NOMO-1 treated with DMSO at 0.1 percent for 48 hours (cell line): ENCODE data around the gene PRDX3.
"Not testable (repeated sequence)": the region's sequence is repeated elsewhere in the genome, so short reads cannot be mapped to it uniquely, and the experiment has no call there.

ENCODE experiments used
- DNase-seq: peaks from one replicate; lab custom pipeline; 2025; ENCODE audit not compliant: unreplicated experiment; lab: John Stamatoyannopoulos, UW

The PRDX3 gene

DNA sequence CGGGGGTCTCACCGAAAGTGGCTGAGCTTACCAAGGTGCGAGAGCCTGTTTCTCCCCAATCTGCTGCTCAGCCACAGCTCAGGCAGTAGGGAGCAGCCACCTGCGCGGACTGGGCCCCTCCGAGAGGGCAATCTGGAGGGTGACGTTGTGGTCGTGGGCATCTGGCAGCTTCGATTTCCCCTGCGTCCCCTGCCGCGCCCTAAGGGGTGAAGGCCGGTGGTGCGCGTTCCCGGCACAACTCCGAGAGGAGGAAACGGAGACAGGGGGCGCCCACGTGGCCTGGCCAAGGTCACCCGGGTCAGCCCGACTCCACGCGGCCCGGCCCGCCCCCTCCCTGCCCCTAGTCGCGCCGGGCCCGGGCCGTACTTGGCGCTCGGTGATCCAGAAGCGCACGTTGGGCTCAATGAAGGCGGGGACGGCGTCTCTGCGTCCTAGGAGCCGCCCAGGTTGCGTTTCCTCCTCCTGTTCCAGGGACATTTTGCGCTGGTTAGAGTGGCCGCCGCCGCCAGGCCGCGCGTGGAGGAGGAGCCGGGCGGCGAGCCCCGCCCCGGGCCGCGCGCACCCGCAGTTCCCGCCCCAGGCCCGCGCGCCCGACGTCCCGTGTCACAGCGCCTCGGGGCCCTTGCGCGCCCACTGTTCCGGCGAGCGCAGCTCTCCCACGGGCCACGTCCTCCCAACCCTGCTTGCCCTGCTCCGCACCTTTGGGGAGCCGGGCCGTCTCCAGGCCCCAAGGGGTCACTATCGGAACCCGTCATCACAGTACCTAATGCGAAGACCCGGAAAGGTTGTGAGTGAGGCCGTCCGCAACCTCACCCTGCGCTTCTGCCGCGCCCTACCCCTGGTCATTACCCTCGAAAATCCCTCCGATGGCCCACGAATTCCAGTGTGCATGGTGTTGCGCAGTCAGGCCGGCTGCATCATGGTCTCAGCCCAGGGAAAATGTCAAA is 13.2 kb downstream of the PRDX3 start, which contains the start of gene SFXN4:
SFXN4 (minus strand) TSS at position 544 of the 947 bp plus-strand sequence; CDS start at position 477, 67 bp downstream.
- DNase-seq: peak; percentile 82

DNA sequence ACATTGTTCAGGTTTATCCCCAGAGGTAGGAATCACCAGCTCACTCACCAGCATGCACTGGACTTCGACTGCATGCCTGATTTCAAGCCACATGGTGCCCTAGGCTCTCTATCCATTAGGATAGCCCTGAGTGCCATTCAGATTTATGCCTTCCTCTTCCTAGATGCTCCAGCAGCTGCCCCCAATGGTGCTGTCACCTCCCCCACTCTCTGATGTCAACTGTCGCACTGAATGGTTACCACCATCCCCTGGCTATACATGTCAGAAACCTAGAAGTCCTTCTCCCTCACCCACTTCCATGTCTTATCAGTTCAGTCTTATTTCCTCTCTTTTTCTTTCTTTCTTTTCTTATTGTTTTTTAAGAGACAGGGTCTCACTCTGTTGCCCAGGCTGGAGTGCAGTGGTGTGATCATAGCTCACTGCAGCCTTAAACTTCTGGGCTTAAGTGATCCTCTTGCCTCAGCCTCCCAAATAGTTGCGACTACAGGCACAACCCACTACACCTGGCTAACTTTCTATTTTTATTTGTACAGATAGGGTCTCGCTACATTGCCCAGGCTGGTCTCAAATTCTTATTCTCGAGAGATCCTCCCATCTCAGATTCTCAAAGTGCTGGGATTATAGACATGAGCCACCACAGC is 16.0 kb downstream of the PRDX3 start:
- DNase-seq: no peak

DNA sequence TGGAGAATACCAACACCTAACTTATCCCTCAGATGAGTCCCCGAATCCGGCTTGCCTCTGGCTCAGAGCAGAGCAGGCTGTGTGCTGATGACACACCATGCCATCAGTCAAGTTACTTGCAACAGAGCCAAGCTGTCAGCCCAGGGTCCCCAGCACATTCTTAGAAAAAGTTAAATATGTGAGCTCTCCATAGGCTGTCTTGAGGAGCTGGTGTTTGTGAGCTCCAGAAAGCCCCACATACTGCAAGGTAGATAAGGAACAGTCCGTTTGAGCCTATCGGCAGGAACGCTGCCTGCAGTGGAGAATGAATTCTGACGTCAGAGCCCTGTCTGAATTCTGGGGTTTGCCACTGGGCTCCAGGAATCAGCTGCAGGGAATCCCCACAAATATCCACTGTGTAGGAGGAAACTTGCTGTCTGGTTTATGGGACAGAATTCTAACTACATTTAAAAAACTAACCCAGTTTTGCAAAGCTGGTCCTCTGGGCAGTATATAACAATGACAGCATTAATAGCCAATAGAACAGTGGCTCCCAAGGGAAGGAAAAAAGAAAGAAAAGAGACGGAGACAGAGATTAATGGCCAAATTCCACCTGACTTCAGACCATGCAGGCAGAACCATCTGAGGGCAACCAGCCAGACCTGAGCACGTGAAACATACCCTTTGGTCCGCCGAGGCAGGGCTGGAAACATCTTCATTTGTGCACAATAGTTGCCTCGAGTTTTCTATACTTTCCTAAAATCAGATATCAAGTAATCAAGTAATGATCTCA is 16.7 kb downstream of the PRDX3 start:
- DNase-seq: no peak

DNA sequence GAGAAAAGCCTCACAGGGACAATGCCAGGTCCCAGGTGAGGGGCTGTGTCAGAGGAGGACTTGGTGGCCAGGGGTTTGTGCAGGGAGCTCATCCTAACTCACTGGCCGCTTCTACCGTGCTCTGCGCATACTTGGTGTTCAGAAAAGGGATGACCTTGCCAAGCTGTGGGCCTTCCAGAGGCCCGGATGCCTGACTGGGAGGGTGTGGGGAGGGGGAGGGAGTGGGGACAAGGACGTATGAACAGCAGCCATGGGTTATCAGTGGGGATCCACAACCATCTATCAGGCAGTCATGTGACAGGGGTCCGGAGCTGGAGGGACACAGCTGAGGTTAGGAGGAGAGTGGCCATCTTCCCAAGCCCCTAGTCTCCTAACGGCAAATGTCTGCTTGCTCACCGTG is 19.3 kb downstream of the PRDX3 start:
- no peak for DNase-seq

DNA sequence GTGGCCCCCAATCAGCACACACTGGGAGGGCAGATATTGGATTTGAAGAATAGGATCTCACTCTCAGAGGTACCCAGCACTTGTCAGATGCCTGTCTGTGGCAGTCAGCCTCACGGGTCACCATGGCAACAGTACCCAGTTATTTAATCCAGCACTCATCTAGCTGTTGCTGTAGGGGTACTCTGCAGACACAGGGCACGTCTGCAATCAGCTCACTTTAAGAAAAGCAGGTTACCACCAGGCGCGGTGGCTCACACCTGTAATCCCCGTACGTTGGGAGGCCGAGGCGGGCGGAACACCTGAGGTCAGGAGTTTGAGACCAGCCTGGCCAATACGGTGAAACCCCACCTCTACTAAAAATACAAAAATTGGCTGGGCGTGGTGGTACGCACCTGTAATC is 25.0 kb downstream of the PRDX3 start:
- DNase-seq: no peak

DNA sequence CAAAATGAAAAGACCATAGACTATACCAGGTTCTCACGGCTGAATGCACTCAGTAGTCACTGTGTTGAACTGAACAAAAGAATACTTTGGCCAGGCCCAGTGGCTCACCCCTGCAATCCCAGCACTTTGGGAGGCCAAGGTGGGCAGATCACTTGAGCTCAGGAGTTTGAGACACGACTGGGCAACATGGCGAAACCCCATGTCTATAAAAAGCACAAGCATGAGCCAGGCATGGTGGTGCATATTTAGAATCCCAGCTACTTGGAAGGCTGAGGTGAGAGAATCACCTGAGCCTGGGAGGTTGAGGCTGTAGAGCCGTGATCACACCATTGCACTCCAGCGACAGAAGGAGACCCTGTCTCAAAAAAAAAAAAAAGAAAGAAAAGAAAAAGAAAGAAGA is 25.6 kb downstream of the PRDX3 start:
- DNase-seq: no peak

DNA sequence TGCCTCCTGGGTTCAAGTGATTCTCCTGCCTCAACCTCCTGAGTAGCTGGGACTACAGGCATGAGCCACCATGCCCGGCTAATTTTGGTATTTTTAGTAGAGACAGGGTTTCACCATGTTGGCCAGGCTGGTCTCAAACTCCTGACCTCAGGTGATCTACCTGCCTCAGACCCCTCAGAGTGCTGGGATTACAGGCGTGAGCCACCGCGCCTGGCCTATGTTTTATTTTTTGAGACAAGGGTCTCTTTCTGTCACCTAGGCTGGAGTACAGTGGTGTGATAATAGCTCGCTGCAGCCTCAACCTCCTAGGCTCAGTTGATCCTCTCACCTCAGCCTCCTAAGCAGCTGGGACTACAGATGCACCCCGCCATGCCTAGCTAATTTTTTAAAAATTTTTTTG is 27.0 kb downstream of the PRDX3 start:
- DNase-seq: not testable (repeated sequence)

DNA sequence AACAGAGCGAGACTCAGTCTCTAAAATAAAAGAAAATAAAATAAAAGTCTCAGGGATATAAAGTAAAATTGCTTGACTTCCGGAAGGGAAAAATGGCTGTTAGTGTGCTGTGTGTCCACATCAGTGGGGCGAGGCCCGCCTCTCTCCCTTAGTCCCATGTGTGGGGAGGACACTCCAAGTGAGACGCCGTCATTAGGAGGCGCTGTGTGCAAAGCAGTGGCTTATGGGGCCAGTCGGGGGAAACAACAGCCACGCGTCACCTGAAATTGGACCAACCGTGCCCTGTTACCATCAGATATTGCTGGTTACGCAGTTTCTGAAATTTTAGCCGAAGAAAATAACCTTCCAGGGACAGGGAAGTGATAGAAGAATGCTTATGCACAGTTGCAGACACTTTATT is 28.9 kb downstream of the PRDX3 start:
- DNase-seq: no peak

DNA sequence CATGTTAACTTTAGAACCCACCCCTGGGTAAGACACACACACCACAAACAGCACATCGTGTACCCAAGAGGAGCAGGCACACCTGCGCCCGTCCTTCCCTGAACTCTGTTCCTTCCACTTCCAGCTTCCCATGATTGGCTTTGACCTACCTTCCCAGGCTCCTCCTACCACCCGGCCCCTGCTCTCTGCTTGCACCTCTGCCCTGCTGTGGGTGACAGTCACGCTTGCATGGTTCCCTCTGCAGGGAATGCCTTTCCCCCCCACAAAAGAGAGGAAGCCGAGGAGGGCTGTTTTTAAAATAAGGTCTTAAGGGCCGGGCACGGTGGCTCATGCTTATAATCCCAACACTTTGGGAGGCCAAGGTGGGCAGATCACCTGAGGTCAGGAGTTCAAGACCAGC is 29.5 kb downstream of the PRDX3 start:
- no peak for DNase-seq

DNA sequence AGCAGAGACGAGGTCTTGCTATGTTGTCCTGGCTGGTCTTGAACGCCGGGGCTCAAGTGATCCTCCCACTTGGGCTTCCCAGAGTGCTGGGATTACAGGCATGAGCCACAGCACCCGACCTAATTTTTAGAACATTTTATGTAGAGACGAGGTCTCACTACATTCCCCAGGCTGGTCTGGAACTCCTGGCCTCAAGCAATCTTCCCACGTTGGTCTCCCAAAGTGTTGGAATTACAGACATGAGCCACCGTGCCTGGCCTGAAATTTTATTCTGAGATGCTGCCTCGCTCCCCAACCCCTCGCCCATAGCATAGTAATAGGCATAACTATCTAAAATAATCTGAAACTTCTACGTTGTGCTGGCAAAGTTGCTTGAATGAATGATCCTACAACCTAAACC is 35.0 kb downstream of the PRDX3 start:
- no peak for DNase-seq

DNA sequence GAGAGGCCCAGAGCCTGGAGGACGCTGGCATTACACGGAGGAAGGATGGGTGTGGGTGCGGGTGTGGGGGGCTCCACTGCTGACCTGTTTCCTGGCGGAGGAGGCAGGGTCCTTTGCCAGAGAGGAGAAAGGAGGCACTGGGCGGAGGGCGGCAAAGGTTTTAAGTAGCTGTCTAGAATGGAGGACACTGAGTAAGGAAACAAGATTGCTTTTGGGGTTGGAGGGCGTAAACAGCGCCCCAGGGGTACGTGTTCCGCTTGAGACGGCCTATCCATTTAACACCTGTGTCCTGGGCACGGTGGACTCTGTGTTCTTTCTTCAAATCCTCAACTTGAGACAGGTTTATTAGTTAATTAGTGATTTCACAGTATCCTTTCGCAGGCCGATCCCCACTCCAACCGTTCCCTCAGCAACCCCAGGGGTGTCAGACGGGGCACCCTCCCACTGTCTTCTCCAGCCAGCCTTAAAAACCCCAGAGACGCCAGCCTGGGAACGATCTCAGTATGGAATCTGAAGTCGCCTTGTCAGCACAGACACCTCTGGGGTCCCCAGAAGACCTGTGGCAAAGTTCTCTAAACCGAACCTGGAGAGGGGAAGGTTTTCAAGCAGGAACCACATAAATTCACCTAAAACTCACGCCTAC is 37.9 kb downstream of the PRDX3 start:
- DNase-seq: no peak

DNA sequence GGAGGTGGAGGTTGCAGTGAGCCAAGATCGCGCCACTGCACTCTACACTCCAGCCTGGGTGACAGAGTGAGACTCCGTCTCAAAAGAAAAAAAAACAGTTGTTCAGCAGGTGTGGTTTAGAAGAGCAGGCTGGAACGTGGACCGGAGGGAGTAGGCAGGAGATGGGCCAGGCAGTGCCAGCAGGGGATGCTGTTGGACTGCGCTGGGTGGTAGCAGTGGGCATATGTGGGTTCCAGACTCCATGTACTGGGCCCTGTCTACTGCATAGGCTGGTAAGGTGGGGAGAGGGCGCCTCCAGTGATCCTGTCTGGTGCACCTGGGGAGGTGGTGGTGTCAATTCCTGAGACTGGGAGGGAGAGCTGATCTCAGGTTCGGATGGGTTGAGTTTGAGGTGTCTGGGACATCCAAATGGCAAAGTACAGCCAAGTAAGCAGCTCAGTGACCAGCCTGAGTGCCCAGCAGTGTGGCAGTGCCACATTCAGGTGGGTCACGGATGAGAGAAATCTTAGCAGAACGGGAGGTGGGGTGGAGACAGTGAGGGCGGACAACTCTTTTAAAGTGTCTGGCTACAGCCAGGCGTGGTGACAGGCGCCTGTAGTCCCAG is 39.0 kb downstream of the PRDX3 start:
- peak; percentile 58 for DNase-seq

DNA sequence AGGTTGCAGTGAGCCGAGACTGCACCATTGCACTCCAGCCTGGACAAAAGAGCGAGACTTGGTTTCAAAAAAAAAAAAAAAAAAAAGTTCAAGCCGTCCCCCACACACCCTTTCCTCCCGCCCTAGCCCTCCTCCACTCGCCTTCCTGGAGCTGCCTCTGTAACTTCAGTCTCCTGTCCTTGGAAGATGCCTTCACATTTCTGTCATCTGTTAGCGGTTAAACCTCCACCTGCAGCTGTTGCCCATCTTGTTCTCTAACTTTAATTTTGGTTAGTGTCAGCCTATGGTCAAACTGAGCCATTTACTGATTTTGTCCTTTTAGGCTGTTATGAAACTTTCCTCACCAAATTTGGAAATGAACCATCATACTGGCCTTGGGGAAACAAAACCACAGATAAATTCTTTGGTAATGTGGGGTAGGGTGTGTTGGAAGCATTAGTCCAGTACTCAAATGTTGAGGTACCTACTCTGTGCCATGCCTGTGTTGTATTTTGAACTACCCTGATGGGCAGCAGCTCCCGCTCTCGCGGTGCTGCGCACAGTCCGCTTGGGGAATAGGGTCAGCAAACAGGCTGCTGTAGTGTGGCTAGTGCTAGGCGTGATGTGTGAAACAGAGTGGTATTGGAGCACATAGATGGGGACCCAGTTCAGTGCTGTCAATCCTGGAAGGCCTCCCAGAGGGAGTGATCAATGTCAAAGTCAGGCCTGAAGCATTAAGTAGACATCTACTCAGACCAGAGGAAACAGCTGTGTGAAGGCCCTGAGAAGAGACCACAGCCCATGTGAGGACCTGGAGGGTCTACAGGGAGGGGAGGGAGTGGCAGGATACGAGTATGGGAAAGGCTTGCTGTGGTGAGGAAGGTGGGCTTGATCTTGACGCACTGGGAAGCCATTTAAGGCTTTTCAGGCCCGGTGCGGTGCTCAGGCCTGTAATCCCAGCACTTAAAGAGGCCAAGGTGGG is 40.0 kb downstream of the PRDX3 start:
- DNase-seq: peak; percentile 35

DNA sequence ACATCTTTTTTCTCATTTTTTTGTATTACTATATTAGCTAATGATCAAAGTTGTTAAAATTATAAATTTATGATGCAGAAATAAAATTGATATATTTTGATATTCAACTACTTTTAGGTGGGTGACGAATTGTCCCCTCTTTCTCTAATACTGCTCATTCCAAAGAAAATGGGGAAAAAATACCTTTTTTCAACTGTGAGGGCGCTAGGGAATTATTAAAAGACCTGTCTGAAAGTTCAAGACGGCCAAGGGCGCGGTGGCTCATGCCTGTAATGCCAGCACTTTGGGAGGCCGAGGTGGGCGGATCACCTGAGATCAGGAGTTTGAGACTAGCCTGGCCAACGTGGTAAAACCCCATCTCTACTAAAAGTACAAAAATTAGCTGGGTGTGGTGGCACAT is 40.7 kb downstream of the PRDX3 start:
- not testable (repeated sequence) for DNase-seq

DNA sequence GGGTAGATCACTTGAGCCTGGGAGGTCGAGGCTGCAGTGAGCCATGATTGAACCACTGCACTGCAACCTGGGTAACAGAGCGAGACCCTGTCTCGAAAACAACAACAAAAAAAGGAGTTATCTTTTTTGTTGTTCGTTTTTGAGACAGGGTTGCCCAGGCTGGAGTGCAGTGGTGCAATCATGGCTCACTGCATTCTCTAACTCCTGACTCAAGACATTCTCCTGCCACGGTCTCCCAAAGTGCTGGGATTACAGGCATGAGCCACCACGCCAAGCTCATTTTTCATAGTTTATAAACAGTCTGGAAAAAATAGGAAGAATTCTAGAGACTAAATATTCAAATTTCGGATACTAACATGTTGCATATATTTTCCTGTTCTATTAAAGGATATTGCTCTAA is 42.5 kb downstream of the PRDX3 start:
- no peak for DNase-seq

DNA sequence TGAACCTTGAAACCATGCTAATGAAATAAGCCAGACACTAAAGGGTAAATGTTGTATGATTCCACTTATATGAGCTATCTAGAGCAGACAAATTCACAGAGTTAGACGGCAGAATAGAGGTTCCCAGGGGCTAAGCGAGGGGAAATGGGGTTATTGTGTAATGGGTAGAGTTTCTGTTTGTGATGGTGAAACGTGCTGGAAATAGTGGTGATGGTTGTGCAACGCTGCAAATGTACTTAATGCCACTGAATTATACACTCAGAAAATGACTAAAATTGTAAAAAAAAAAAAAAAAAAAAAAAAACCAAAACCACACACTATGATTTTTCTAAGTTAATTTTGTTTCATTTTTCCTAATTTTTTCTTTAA is 43.1 kb downstream of the PRDX3 start:
- DNase-seq: peak; percentile 93

DNA sequence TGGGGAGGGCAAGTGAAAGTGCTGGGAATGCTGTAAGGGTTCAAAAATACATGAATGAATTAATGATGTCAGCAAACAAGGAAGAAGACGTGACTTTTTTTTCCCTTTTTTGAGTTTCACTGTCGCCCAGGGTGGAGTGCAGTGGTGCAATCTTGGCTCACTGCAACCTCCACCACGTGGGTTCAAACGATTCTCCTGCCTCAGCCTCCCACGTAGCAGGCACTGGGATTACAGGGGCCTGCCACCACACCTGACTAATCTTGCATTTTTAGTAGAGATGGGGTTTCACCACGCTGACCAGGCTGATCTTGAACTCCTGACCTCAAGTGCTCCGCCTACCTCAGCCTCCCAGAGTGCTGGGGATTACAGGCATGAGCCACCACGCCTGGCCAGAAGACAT is 44.7 kb downstream of the PRDX3 start:
- no peak for DNase-seq

DNA sequence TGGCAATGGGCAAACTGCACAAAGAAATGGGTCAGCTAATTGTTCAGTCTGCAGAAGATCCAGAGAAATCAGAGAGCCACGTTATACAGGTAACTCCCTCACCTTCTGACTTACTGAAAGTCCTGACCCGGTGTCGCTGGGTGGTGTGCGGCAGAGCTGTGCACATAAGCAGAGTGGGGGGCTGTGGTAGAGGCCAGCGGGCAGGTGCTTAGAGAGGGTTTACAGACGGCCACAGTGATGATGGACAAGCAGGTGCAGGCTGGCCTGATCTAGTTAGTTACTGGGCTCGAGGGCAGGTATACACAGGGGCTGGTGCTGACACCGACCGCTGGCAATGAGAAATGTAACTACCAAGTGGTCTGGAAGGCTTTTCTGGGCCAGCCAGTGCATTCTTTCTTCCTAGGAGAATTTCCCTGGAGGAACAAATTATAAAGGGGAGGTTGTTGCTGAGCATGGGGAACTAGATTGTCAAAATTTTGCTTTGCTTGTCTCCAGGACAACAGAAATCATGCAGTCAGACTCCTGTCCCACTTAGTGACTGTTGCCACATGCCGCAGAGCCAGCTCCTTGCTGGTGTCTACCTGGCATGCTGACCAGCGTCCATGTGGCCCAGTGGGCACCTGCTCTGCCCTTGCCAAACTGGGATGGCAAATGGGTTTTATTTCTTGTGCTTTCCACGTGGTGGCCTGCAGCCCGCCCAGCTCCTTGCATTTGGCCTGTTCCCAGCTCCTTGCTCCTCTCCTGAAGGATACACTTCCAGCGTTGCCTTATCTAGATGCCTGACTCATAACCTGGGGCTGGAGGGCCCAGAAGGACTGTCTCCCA is 45.9 kb downstream of the PRDX3 start:
- no peak for DNase-seq
